T-cell (primary cell): Measurements from ENCODE around the gene SAT2. TPM values are rescaled to one million over a fixed set of nuclear protein-coding genes. Genes with fewer than 3 reads are reported as not detected.
A peak's percentile ranks its signal among the peaks of the same experiment; 100 is the strongest.

Experiments used
- ATAC-seq, 4 experiments: fragments of 200-7000 bp in 3 of 4; fragments of 150-1000 bp in 1 of 4; cut with Tn5 transposase; replicated peaks in 1 of 4; 1 replicate in 3 of 4; 2 replicates in 1 of 4; pipeline ENCODE4 v1.10.0; 2021; ENCODE audit warnings: moderate library complexity in 3 of 4, mild to moderate bottlenecking in 2 of 4, moderate number of reproducible peaks in 1 of 4
- CTCF ChIA-PET, 2 donors: fragments of 300-600 bp; sonication (Branson Sonifier 250); formaldehyde crosslinking; loops; one replicate each; lab custom pipeline; 2022; ENCODE audit warnings: antibody characterized with exemption in 2 of 2; lab: Charles Lee
- POLR2A ChIA-PET, 2 donors: fragments of 300-600 bp; sonication (Branson Sonifier 250); formaldehyde crosslinking; loops; one replicate each; lab custom pipeline; 2022; ENCODE audit warnings: antibody characterized with exemption in 2 of 2; lab: Charles Lee
- DNase-seq, 35 experiments: peaks; one replicate each; pipeline versions ENCODE4 v3.0.0 to v3.0.0-alpha.2; 2013 to 2023
- H3K27ac ChIP-seq: one replicate; pipeline ENCODE4 v1.5.1; 2013; ENCODE audit warnings: low read length
- H3K27me3 ChIP-seq, 2 experiments: replicated peaks in 1 of 2; 1 replicate in 1 of 2; 2 replicates in 1 of 2; pipeline versions ENCODE4 v1.6.1 to v1.7.0; 2013; ENCODE audit warnings: low read length in 1 of 2, mixed read lengths in 1 of 2; ENCODE audit not compliant: control insufficient read depth in 2 of 2, insufficient read depth in 2 of 2; ENCODE audit errors: extremely low read depth in 1 of 2
- H3K36me3 ChIP-seq, 2 donors: 1 replicate in 1 of 2; 2 replicates in 1 of 2; pipeline versions ENCODE4 v1.6.1 to v1.7.0; 2013; ENCODE audit warnings: low read length in 1 of 2; ENCODE audit not compliant: control insufficient read depth in 2 of 2, insufficient read depth in 1 of 2; ENCODE audit errors: extremely low read depth in 1 of 2
- H3K4me1 ChIP-seq, 2 experiments: 1 replicate in 1 of 2; 2 replicates in 1 of 2; pipeline versions ENCODE4 v1.6.1 to v1.7.0; 2013; ENCODE audit warnings: low read length in 2 of 2, mixed read lengths in 1 of 2; ENCODE audit not compliant: insufficient read depth in 2 of 2, control insufficient read depth in 1 of 2; ENCODE audit errors: extremely low read depth in 1 of 2
- H3K4me3 ChIP-seq, 2 donors: 1 replicate in 1 of 2; 2 replicates in 1 of 2; pipeline versions ENCODE4 v1.5.1 to v1.7.0; 2013; ENCODE audit warnings: mild to moderate bottlenecking in 2 of 2, low read length in 1 of 2, moderate library complexity in 1 of 2; ENCODE audit not compliant: control insufficient read depth in 1 of 2; ENCODE audit errors: extremely low read depth in 1 of 2
- H3K9me3 ChIP-seq: 2 replicates; pipeline ENCODE4 v1.7.0; 2013
- H3K27ac Mint-ChIP-seq, 2 donors: one replicate each; pipeline ENCODE4 v1.8.0; 2020 to 2021; ENCODE audit warnings: mild to moderate bottlenecking in 2 of 2, mixed read lengths in 2 of 2
- H3K27me3 Mint-ChIP-seq, 2 donors: one replicate each; pipeline ENCODE4 v1.8.0; 2021 to 2022; ENCODE audit warnings: mixed read lengths in 2 of 2
- H3K36me3 Mint-ChIP-seq: one replicate; pipeline ENCODE4 v1.8.0; 2021; ENCODE audit warnings: mixed read lengths
- H3K4me1 Mint-ChIP-seq, 3 donors: one replicate each; pipeline ENCODE4 v1.8.0; 2020 to 2022; ENCODE audit warnings: mixed read lengths in 3 of 3, mild to moderate bottlenecking in 1 of 3
- H3K4me3 Mint-ChIP-seq, 3 donors: one replicate each; pipeline ENCODE4 v1.8.0; 2020 to 2022; ENCODE audit warnings: mild to moderate bottlenecking in 3 of 3, mixed read lengths in 3 of 3, moderate library complexity in 3 of 3
- H3K9me3 Mint-ChIP-seq, 3 donors: one replicate each; pipeline ENCODE4 v1.8.0; 2020 to 2022; ENCODE audit warnings: mixed read lengths in 3 of 3
- WGBS: methylation state at CpG from one replicate; pipeline ENCODE4 v1.1.5; 2013; ENCODE audit warnings: missing lambda C conversion rate; ENCODE audit not compliant: insufficient coverage; 5-methylcytosine and 5-hydroxymethylcytosine counted together
- total RNA-seq, 35 experiments: library from RNA in 6 of 35; stranded (reverse) in 6 of 35; fragments of 120-200 nt in 1 of 35; gene quantifications; one replicate each; pipeline versions ENCODE4 v1.2.1 to v1.2.4 and lab custom pipeline; 2013 to 2026

SAT2 gene
- total RNA-seq, 5 donors from 2014 or later (not counting 1 experiment from before 2014, with no cell fraction given): 53.2 to 68.8 (median 58.5) TPM

- no peak overlapping the region for H3K27ac Mint-ChIP-seq
- peak in 2 of 4 experiments; percentile 18 to 19 for ATAC-seq
- H3K27me3 Mint-ChIP-seq: peaks cover 0 to 2% of the 10 kb centered on the region in 2 donors
- ChIA-PET CTCF (interaction anchor here (0.7 to 2.6 kb wide), 3 partner anchors 45 to 56 kb away, joined by 3 to 17 read pairs (median 5); partner anchors contain the start of genes TP53 (in 2 of the 2) and WRAP53 (in 2 of the 2)), POLR2A (no interaction called here)
- H3K4me1 Mint-ChIP-seq: peaks cover 2 to 6% (median 5%) of the 10 kb centered on the region in 3 donors
- Histone ChIP-seq H3K27me3 (peaks cover 0 to 4% of the 10 kb centered on the region in 2 experiments), H3K27ac (no peak overlapping the region), H3K4me1 (peaks cover 2 to 10% of the 10 kb centered on the region in 2 experiments), H3K9me3 (no peaks in the 10 kb centered on the region), H3K4me3 (no peak overlapping the region), H3K36me3 (no peaks in the 10 kb centered on the region)
- peak in 4 of 35 experiments; percentile 9 to 55 (median 16) for DNase-seq
- no peak overlapping the region for H3K4me3 Mint-ChIP-seq
- H3K9me3 Mint-ChIP-seq: no peaks in the 10 kb centered on the region
- no peaks in the 10 kb centered on the region for H3K36me3 Mint-ChIP-seq
- 80% methylated on average over 1 of the region's 6 CpGs for WGBS
Observed at GRCh38 chr17:7632492-7632894, 4.9 kb upstream of the SAT2 start.

GRCh38 chr17:7631398-7632380 is 4.1 kb upstream of the SAT2 start:
- peaks cover 8 to 13% (median 10%) of the 10 kb centered on the region in 3 donors for H3K4me1 Mint-ChIP-seq
- no peaks in the 10 kb centered on the region for H3K36me3 Mint-ChIP-seq
- POLR2A ChIA-PET: interaction anchor here in 1 of 2 donors (0.6 kb wide), 1 partner anchor 362 kb away, joined by 3 read pairs; no protein-coding TSS in a partner anchor
- H3K27ac Mint-ChIP-seq: no peak overlapping the region
- no peaks in the 10 kb centered on the region for H3K9me3 Mint-ChIP-seq
- Histone ChIP-seq H3K36me3 (no peaks in the 10 kb centered on the region), H3K27me3 (peaks cover 0 to 4% of the 10 kb centered on the region in 2 experiments), H3K4me1 (peaks cover 4 to 15% of the 10 kb centered on the region in 2 experiments), H3K4me3 (no peak overlapping the region), H3K27ac (no peak overlapping the region), H3K9me3 (no peaks in the 10 kb centered on the region)
- WGBS: 93% methylated on average over 9 of the region's 11 CpGs
- ATAC-seq (no peak), DNase-seq (no peak)
- no peak overlapping the region for H3K4me3 Mint-ChIP-seq
- CTCF ChIA-PET: interaction anchor here (0.7 to 2.6 kb wide), 3 partner anchors 45 to 56 kb away, joined by 3 to 17 read pairs (median 5); partner anchors contain the start of genes TP53 (in 2 of the 2) and WRAP53 (in 2 of the 2)
- H3K27me3 Mint-ChIP-seq: peaks cover 0 to 2% of the 10 kb centered on the region in 2 donors

- Histone ChIP-seq H3K36me3 (no peaks in the 10 kb centered on the region), H3K27me3 (peaks cover 0 to 4% of the 10 kb centered on the region in 2 experiments), H3K9me3 (no peaks in the 10 kb centered on the region), H3K4me1 (peaks cover 5 to 20% of the 10 kb centered on the region in 2 experiments), H3K4me3 (no peak within 1 kb of the TSS), H3K27ac (no peak within 1 kb of the TSS)
- Mint-ChIP-seq H3K4me3 (peak within 1 kb of the TSS in 1 of 3 donors; percentile 31), H3K27ac (no peak within 1 kb of the TSS), H3K36me3 (no peaks in the 10 kb centered on the region), H3K4me1 (peaks cover 14 to 19% (median 18%) of the 10 kb centered on the region in 3 donors), H3K27me3 (no peaks in the 10 kb centered on the region), H3K9me3 (no peaks in the 10 kb centered on the region)
- ChIA-PET POLR2A (interaction anchor here in 1 of 2 donors (0.6 kb wide), 1 partner anchor 630 kb away, joined by 4 read pairs; no protein-coding TSS in a partner anchor), CTCF (interaction anchor here in 1 of 2 donors (1.1 kb wide), 1 partner anchor 57 kb away, joined by 4 read pairs; the partner anchor contains the start of gene TP53)
- no peak for ATAC-seq
- DNase-seq: no peak
- WGBS: 95% methylated on average over 11 of the region's 13 CpGs
Observed at GRCh38 chr17:7629939-7630571, 2.4 kb upstream of the SAT2 start, which contains the start of gene SHBG. SHBG (plus strand) TSS chr17:7630135; CDS start chr17:7630173, 38 bp downstream.

- ChIA-PET POLR2A (interaction anchor here in 1 of 2 donors (0.6 to 1.0 kb wide), 2 partner anchors 23 to 46 kb away, joined by 3 read pairs; no protein-coding TSS in a partner anchor), CTCF (interaction anchor here in 1 of 2 donors (0.5 to 1.9 kb wide), 6 partner anchors 11 to 223 kb away, joined by 3 to 20 read pairs (median 6); partner anchors contain the start of genes FXR2, TMEM256, TP53 and WRAP53)
- Mint-ChIP-seq H3K36me3 (no peaks in the 10 kb centered on the region), H3K9me3 (no peaks in the 10 kb centered on the region), H3K4me3 (peak overlapping the region; percentile 89 to 91 (median 91)), H3K27ac (peak overlapping the region; percentile 71 to 87), H3K4me1 (peaks cover 14 to 18% (median 18%) of the 10 kb centered on the region in 3 donors), H3K27me3 (no peaks in the 10 kb centered on the region)
- no peak for ATAC-seq
- H3K27ac ChIP-seq: no peak overlapping the region
- peaks cover 5 to 20% of the 10 kb centered on the region in 2 experiments for H3K4me1 ChIP-seq
- no peaks in the 10 kb centered on the region for H3K36me3 ChIP-seq
- no peaks in the 10 kb centered on the region for H3K9me3 ChIP-seq
- H3K4me3 ChIP-seq: peak overlapping the region; percentile 75 to 87
- no peaks in the 10 kb centered on the region for H3K27me3 ChIP-seq
- DNase-seq: no peak
- 17% methylated on average over 2 of the region's 6 CpGs for WGBS
Observed at GRCh38 chr17:7626956-7627249, 718 bp downstream of the SAT2 start.

GRCh38 chr17:7626307-7626706 is 1.3 kb downstream of the SAT2 start:
- Mint-ChIP-seq H3K4me1 (peaks cover 14 to 18% (median 18%) of the 10 kb centered on the region in 3 donors), H3K9me3 (no peaks in the 10 kb centered on the region), H3K36me3 (no peaks in the 10 kb centered on the region), H3K27ac (peak overlapping the region in 1 of 2 donors; percentile 87), H3K27me3 (no peaks in the 10 kb centered on the region), H3K4me3 (peak overlapping the region; percentile 89 to 91 (median 91))
- H3K27ac ChIP-seq: no peak overlapping the region
- no peaks in the 10 kb centered on the region for H3K36me3 ChIP-seq
- POLR2A ChIA-PET: no interaction called here
- no peak for DNase-seq
- no peak overlapping the region for H3K4me3 ChIP-seq
- H3K9me3 ChIP-seq: no peaks in the 10 kb centered on the region
- H3K27me3 ChIP-seq: no peaks in the 10 kb centered on the region
- ATAC-seq: no peak
- CTCF ChIA-PET: no interaction called here
- WGBS: 89% methylated on average over 5 of the region's 7 CpGs
- peaks cover 5 to 20% of the 10 kb centered on the region in 2 experiments for H3K4me1 ChIP-seq
